GM18873 (cell line): ENCODE measurements around the gene PARD3B.

ENCODE experiments used
- ATAC-seq: cut with Tn5 transposase; IDR thresholded peaks from one replicate; pipeline ENCODE4 v1.9.1; 2021; ENCODE audit warnings: mild to moderate bottlenecking, moderate library complexity, moderate number of reproducible peaks; ENCODE audit not compliant: unreplicated experiment, low FRiP score

Gene PARD3B

GRCh38 chr2:204743393-204743960, 198.2 kb downstream of the PARD3B start:
- ATAC-seq, result no peak

DNA sequence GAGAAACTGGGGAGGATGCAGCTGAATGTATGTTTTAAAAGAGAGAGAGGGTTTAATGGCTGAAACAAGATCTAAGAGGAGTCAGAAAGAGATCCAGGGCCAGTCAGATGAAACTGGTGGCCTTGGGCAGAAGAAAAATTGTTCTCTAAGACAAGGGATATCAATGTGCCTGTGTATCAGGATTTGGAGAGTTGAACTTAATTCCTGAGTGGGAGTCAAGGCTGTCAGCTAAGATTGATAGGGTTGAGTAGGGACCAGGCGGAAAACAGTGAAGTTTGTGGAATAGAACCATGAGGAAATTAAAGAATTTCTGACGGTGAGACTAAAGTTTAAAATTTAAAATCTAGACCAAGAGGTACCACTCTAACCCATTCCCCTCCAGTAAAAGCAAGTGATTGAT, 199.2 kb downstream of the PARD3B start:
- no peak for ATAC-seq

- ATAC-seq, result no peak
These were observed 203.0 kb downstream of the PARD3B start for GRCh38 chr2:204748286-204748685.

GRCh38 chr2:204749319-204749718, 204.0 kb downstream of the PARD3B start:
- ATAC-seq, result no peak

DNA sequence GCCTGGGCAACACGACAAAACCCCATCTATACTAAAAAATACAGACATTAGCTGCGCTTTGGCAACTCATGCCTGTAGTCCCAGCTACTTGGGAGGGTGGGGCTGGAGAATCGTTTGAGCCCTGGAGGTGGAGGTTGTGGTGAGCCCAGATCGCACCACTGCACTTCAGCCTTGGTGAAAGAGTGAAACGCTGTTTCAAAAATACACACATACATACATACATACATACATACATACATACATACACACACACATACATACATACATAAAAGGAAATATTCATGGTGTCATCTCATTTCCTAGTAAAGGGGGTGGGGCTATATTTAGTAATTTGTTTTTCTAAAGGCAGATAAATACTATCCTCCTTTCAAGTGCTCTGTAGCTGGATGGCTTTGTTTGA, 205.1 kb downstream of the PARD3B start:
- ATAC-seq, result no peak

DNA sequence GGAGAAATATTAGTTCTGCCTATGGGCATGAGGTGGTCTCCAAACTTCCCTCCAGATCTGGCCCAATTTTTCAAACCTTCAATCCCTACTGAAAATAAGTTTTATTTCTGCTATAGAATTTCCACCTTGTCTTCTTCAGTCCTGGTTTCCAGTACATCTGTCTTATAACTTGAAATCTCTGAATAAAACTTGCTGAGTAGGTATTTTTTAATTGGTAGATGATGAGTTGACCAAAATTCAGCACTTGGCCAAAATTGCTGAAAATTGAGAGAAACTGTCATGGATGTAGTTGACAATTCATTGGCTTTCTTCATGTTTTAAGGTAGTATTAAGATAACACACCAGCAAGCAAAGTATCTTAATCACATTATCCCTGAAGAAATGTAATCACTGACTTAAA, 206.2 kb downstream of the PARD3B start:
- no peak for ATAC-seq

DNA sequence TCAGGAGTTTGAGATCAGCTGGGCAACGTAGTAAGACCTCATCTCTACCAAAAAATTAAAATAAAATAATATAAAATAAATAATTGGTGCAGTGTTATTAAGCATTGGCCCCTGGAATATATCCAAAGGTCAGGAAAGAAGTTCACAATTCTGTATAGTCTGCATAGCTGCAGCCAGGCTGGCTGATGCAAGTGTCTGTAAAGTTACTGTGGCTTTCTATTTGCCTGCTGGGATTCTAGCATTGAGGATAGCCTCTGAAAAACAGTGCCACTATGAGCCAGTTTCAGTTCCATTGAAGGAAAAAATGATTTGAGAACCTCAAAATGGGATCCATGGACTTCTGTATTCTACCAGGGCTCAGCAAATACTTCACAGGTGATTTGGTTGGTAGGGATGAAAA, 208.6 kb downstream of the PARD3B start:
- ATAC-seq, result no peak

DNA sequence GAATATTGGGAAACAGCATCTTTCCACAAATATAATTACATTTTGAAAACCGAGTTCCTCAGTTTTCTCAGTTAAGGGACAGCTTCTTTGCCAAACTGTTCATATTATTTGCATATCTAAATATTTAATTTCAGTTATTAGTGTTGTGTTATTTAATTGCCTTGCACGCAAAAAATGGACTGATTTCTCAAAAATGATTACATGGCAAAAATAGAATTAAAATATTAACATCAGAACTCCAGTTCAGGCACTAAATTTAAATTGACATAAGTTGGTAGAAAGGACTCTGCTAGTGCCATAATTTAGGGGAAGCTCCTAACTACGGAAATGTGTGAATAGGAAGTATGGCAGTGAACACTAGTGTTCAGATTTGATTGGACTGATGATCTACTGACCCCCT, 209.6 kb downstream of the PARD3B start:
- ATAC-seq, result no peak

DNA sequence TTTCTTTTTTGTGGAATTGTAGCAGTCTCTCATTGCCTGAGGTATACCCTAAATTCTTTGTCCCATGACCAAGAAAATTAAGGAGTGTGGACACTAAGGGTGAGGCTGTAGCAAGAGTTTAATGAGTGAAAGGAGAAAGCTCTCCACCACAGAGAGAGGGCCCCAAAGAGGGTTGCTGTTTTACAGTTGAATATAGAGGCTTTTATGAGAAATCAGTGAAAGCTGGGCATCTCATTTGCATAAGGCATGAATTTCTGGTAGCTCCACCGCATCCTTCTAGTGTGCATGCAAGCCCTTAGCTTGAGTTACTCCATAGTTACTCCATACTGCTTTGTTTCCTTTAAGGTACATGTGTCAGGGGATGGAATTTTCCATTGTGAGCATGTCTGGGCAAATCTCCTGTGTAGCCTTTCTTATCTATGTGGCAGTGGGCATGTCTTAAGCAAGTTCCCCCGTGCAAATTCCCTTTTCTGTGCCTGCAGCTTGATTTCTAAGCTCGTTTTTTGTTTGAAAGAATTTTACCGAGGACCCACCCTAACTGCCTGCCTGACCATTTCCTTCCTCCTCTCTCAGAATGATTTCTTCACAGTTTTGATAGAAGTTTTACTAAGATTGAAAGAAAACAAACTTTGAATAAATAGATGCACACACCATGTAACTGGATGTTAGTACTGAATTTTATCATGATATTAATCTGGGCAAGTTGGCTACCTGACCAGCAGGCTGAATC, 218.9 kb downstream of the PARD3B start:
- ATAC-seq, result no peak

DNA sequence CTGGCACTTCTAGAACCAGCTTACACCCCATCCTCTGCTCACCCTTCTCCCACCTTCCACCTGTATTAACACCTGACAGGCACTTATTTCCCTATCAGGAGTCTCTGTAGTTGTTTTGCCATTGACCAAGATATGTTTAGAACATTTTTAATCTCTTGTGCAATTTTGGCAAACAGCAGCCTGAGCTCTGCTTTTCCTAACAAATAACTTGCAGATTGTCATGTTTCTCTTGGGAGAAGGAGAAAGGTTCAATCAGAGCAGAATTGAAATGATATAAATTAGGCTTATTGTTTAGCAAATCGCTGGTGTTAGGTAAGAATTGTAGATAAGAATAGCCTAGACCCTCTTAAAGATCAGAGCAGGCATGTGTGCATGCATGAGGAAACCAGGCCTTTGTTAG, 225.5 kb downstream of the PARD3B start:
- no peak for ATAC-seq

DNA sequence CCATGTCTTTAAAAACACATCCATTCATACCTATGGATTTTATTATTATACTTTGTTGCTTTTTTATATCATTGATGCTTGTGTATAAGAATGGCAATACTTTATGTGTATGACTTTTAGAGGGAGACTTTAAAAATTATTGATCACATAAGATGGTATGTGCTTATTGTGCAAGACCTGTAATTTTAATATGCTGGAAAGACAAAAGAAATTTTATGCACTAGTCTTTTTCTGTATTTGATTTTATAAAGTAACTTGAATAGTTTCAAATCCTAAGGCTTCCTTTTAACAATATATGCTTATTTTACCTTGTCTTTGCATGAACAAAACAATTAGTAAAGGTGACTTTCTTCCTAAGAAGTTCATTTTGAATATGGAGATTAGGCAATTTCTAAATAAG, 226.4 kb downstream of the PARD3B start:
- no peak for ATAC-seq

DNA sequence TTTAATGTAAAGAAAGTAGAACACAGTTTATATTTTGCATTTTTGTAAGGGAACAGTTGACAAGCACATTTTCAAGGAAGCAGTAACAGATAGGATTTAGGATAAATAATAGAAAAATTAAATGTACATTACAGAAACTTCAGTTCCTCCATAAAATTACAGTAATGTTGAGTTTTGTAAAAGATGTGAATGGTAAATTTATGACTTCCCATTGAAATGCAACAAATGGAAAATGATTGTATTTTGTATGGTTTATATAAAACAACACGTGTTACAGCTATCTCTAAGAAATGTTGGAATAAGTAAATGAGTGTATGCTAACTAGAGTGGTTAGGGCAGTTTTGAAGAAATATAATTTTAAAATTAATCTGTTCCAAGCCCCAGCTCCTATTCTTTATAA, 227.3 kb downstream of the PARD3B start:
- no peak for ATAC-seq

GRCh38 chr2:204775766-204776165, 230.5 kb downstream of the PARD3B start:
- no peak for ATAC-seq

- no peak for ATAC-seq
These were observed 231.7 kb downstream of the PARD3B start for GRCh38 chr2:204776781-204777559.

DNA sequence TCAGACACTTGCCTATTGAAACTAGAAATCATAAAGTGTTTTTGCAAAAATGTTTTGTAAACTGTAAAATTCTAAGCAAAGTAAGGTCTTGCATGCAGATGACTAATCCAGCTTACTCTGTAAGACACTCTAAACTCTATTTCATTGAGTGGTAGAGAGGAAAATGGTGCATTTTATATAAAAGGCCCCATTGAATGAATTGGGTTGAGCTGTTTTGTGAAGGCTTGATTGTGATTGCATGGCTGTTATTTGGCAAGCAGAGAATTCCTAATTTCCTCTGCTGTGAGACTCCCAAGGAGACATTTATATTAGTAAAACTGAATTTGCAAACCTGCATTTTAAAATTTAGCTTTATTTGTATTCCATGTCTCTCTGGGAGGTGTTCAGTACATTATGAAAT, 234.5 kb downstream of the PARD3B start:
- no peak for ATAC-seq

GRCh38 chr2:204781941-204782340, 236.7 kb downstream of the PARD3B start:
- no peak for ATAC-seq

DNA sequence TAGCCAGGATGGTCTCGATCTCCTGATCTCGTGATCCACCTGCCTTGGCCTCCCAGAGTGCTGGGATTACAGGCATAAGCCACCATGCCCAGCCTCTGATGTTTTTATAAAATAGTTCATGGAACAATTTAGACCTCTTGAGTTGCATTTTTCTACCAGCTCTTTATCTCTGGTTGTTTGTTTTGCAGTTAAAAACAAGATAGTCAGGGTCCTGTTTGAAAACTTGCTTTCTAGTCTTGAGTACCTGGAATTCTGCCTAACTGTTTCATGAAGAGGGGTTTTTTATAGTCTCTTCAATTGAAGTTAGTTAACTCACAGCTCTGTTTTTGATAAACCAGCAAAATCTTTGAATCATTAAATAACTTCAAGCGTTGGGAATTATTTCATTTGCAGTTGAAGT, 244.8 kb downstream of the PARD3B start:
- ATAC-seq, result no peak

DNA sequence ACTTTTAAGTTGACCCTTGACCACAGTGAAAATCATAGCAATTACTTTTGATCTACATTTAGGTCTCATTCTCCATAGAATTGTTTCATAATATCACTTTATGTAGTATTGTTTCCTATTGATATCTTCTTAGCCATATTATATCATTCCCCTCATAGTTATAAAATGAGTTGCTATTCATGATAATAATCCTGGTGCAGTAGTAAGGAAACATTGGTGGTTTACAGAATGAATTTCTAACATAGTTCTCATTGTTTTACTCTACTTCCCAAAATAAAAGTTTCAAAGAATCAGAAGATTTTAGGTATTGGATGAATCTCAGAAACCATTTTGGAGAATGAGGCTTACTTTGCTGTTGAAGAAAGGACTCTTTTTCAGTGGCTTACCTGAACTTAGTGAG, 246.0 kb downstream of the PARD3B start:
- ATAC-seq, result no peak

- ATAC-seq, result no peak
These were observed 249.3 kb downstream of the PARD3B start for GRCh38 chr2:204794624-204795023.

GRCh38 chr2:204795156-204795555, 249.9 kb downstream of the PARD3B start:
- no peak for ATAC-seq

- peak; percentile 80 for ATAC-seq
These were observed 251.3 kb downstream of the PARD3B start for GRCh38 chr2:204796581-204796980.

GRCh38 chr2:204799791-204800190, 254.5 kb downstream of the PARD3B start:
- ATAC-seq, result no peak
